Ovary (tissue), 3 donors: Measurements from ENCODE around the gene NLRC5.

ENCODE experiments used
- CTCF ChIP-seq, 3 donors: fragments of 450-650 bp in 2 of 3; fragments of 200-600 bp in 1 of 3; IDR thresholded peaks; one replicate each; pipeline versions ENCODE4 v1.5.1 to v1.8.0; 2016 to 2022; ENCODE audit warnings: antibody characterized with exemption in 3 of 3, mild to moderate bottlenecking in 1 of 3
- POLR2A ChIP-seq: fragments of 450-650 bp; IDR thresholded peaks from one replicate; pipeline ENCODE4 v1.6.1; 2017; ENCODE audit warnings: antibody characterized with exemption, mild to moderate bottlenecking, moderate library complexity
- donor health status: DM: no; HTN: no; CAD: no.

GRCh38 chr16:57123974-57124674 is 134.8 kb downstream of the NLRC5 start:
- TF ChIP-seq CTCF (IDR thresholded peaks at IDR 0.05) (no peak), POLR2A (no peak)
